ENCODE data around the gene SLC6A4. TPM values are rescaled to one million over a fixed set of nuclear protein-coding genes. Genes with fewer than 3 reads are reported as not detected.

SLC6A4 gene
- total RNA-seq, 1 donor from 2014 or later = 140 TPM

GRCh38 chr17:30244853-30245385 is 9.4 kb upstream of the SLC6A4 start:
- Histone ChIP-seq H3K9me3 (no peaks in the 10 kb centered on the region), H3K4me1 (no peaks in the 10 kb centered on the region), H3K27me3 (ENCODE audit: low read depth) (no peaks in the 10 kb centered on the region), H3K36me3 (peaks cover 31% of the 10 kb centered on the region), H3K27ac (no peak overlapping the region), H3K4me3 (no peak overlapping the region)
- ATAC-seq (no peak), DNase-seq (no peak)
- TF ChIP-seq, protein P1, sequence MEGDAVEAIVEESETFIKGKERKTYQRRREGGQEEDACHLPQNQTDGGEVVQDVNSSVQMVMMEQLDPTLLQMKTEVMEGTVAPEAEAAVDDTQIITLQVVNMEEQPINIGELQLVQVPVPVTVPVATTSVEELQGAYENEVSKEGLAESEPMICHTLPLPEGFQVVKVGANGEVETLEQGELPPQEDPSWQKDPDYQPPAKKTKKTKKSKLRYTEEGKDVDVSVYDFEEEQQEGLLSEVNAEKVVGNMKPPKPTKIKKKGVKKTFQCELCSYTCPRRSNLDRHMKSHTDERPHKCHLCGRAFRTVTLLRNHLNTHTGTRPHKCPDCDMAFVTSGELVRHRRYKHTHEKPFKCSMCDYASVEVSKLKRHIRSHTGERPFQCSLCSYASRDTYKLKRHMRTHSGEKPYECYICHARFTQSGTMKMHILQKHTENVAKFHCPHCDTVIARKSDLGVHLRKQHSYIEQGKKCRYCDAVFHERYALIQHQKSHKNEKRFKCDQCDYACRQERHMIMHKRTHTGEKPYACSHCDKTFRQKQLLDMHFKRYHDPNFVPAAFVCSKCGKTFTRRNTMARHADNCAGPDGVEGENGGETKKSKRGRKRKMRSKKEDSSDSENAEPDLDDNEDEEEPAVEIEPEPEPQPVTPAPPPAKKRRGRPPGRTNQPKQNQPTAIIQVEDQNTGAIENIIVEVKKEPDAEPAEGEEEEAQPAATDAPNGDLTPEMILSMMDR (IDR thresholded peaks at IDR 0.05) = no peak
- intact Hi-C loops (cut with DNase I) = no loop called here

DNA sequence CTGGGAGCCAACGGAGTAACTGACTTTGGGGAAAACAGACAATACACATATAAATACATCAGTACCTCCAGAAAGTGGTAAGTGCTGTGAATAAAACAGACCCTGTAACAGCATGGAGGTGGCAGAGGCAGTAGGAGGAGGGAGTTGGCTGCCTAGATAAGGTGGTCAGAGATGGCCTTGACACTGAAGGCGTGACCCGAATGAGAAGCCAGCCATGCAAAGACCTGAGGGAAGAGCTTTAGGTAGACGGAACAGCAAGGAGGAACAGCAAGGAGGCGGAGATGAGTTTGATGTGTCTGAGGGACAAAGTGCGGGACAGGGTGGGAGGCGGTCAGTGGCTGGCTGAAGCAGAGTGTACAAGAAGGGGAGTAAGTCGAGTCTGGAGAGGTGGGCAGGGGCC is 8.1 kb upstream of the SLC6A4 start:
- intact Hi-C loops (cut with DNase I) = no loop called here
- TF ChIP-seq, protein P1 (IDR thresholded peaks at IDR 0.05) = no peak

GRCh38 chr17:30243002-30243401 is 7.5 kb upstream of the SLC6A4 start:
- Histone ChIP-seq H3K4me3 (no peak overlapping the region), H3K27me3 (ENCODE audit: low read depth) (peaks cover 11% of the 10 kb centered on the region), H3K36me3 (peaks cover 12% of the 10 kb centered on the region), H3K9me3 (no peaks in the 10 kb centered on the region), H3K27ac (no peak overlapping the region), H3K4me1 (peaks cover 8% of the 10 kb centered on the region)
- intact Hi-C loops (cut with DNase I) = no loop called here
- no peak for DNase-seq
- no peak for ATAC-seq
- TF ChIP-seq, protein P1 (IDR thresholded peaks at IDR 0.05) = no peak

More for the DNA sequence above, 8.1 kb upstream of the SLC6A4 start:
- Histone ChIP-seq H3K4me3 (no peak overlapping the region), H3K27me3 (ENCODE audit: low read depth) (peaks cover 7% of the 10 kb centered on the region), H3K9me3 (no peaks in the 10 kb centered on the region), H3K4me1 (peaks cover 3% of the 10 kb centered on the region), H3K27ac (no peak overlapping the region), H3K36me3 (peaks cover 18% of the 10 kb centered on the region)
- DNase-seq = no peak
- no peak for ATAC-seq

- no peak for ATAC-seq
- TF ChIP-seq, protein P1 (IDR thresholded peaks at IDR 0.05) = no peak
- Histone ChIP-seq H3K9me3 (no peaks in the 10 kb centered on the region), H3K4me3 (no peak overlapping the region), H3K4me1 (peaks cover 24% of the 10 kb centered on the region), H3K36me3 (no peaks in the 10 kb centered on the region), H3K27me3 (ENCODE audit: low read depth) (peaks cover 28% of the 10 kb centered on the region), H3K27ac (no peak overlapping the region)
- intact Hi-C loops (cut with DNase I) = no loop called here
- DNase-seq = no peak
Measured at GRCh38 chr17:30241051-30241450, 5.6 kb upstream of the SLC6A4 start.

GRCh38 chr17:30240177-30240576 is 4.7 kb upstream of the SLC6A4 start:
- H3K27me3 ChIP-seq (ENCODE audit: low read depth) = peaks cover 37% of the 10 kb centered on the region
- no peak overlapping the region for H3K4me3 ChIP-seq
- H3K36me3 ChIP-seq = no peaks in the 10 kb centered on the region
- peaks cover 33% of the 10 kb centered on the region for H3K4me1 ChIP-seq
- no peak overlapping the region for H3K27ac ChIP-seq
- DNase-seq (no peak), ATAC-seq (no peak)
- TF ChIP-seq, protein P1 (IDR thresholded peaks at IDR 0.05) = no peak
- intact Hi-C loops (cut with DNase I) = no loop called here
- no peaks in the 10 kb centered on the region for H3K9me3 ChIP-seq
